ENCODE results near the gene PRAMEF8. TPM values are rescaled to one million over a fixed set of nuclear protein-coding genes. Genes with fewer than 3 reads are reported as not detected.
"Not testable (repeated sequence)": the region's sequence is repeated elsewhere in the genome, so short reads cannot be mapped to it uniquely, and the experiment has no call there.

The PRAMEF8 gene
- total RNA-seq, 2 experiments from 2014 or later: not detected

DNA sequence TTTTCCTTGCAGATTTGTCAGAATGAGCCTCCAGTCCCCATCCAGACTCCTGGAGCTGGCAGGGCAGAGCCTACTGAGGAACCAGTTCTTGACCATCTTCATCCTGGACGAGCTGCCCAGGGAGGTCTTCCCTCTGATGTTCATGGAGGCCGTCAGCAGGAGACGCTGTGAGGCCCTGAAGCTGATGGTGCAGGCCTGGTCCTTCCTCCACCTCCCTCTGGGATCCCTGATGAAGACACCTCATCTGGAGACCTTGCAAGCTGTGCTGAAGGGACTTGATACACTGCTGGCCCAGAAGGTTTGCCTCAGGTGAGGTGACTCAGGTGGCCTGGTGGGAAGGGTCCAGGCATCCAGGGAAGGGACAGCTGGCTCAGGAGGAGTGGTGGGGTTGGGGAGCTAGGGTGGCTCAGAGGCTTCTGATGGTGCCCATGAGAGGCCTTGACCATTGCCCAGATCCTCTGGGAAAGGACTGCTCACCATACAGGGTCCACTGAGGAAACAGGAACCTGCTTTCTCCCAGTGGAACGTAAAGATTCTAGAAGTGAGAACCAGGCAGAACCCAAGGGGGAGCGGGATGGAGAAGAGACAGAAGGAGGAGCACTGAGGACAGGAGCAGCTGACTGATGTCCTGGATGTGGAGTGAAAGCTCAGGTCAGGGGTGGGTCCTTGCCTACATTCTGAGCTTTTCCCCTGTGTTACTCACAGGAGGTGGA is 38.9 kb downstream of the PRAMEF8 start:
- H3K9me3 Mint-ChIP-seq, CTCF ChIA-PET, POLR2A ChIA-PET: not testable (repeated sequence)

DNA sequence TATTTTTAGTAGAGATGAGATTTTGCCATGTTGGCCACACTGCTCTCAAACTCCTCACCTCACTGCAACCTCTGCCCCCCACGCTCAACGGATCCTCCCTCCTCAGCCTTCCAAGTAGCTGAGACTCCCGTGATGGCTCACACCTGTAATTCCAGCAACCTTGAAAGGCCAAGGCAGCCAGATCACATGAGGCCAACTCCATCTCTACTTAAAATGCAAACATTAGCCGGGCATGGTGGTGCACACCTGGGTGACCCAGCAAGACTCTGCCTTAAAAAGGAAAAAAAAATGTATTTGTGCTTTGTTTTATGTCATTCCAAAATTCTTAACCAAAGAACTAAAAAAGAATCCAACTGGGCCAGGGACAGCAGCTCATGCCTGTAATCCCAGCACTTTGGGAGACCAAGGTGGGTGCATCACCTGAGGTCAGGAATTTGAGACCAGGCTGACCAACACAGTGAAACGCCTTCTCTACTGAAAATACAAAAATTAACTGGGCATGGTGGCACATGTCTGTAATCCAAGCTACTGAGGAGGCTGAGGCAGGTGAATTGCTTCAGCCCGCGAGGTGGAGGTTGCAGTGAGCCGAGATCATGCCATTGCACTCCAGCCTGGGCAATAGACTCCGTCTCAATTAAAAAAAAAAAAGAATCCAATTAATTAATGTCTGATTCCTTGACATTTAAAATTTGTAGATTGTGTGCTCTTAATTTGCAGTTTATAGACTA is 41.2 kb downstream of the PRAMEF8 start:
- H3K36me3 Mint-ChIP-seq; intact Hi-C loops (cut with micrococcal nuclease); DNase-seq; POLR2A ChIA-PET; H3K9me3 Mint-ChIP-seq; H3K27ac Mint-ChIP-seq; H3K4me3 Mint-ChIP-seq; CTCF ChIA-PET; H3K4me1 Mint-ChIP-seq (ENCODE audit: low read depth); H3K27me3 Mint-ChIP-seq: not testable (repeated sequence)

More for the DNA sequence above, 38.9 kb downstream of the PRAMEF8 start:
- H3K27me3 Mint-ChIP-seq; H3K4me1 Mint-ChIP-seq (ENCODE audit: low read depth); H3K36me3 Mint-ChIP-seq; H3K4me3 Mint-ChIP-seq; H3K27ac Mint-ChIP-seq; intact Hi-C loops (cut with micrococcal nuclease); DNase-seq: not testable (repeated sequence)

DNA sequence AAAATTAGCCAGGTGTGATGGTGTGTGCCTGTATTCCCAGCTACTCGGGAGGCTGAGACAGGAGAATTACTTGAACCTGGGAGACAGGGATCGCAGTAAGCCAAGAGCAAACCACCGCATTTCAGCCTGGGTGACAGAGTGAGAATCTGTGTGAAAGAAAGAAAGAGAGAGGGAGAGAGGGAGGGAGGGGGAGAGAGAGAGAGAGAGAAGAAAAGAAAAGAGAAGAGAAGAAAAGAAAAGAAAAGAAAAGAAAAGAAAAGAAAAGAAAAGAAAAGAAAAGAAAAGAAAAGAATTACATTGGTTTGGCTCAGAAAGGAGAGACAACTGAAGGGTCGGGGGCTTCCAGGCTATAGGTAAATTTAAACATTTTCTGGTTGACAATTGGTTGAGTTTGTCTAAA is 45.3 kb downstream of the PRAMEF8 start:
- H3K4me3 Mint-ChIP-seq; H3K4me1 Mint-ChIP-seq (ENCODE audit: low read depth); POLR2A ChIA-PET; CTCF ChIA-PET; H3K36me3 Mint-ChIP-seq; DNase-seq; H3K9me3 Mint-ChIP-seq; intact Hi-C loops (cut with micrococcal nuclease); H3K27me3 Mint-ChIP-seq; H3K27ac Mint-ChIP-seq: not testable (repeated sequence)

DNA sequence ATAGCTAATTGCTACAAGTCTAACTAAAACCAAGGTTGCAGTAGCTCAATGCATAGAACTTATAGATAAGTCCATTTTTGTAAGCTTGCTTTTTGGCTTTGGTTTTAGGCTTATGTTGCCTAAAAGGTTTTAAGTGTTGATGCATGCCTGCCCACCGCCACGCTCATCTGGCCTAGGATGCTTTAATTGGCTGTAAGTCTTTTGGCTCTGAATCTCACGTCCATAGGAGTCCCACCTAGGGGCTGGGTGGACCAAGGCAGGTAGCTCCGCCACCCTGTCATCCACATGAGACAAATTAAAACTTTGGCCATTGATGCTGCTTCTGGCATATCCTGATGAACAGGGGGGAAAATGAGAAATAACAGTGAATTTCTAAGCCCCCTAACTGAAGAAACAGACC is 47.4 kb downstream of the PRAMEF8 start:
- H3K36me3 Mint-ChIP-seq; H3K4me1 Mint-ChIP-seq (ENCODE audit: low read depth); POLR2A ChIA-PET; H3K4me3 Mint-ChIP-seq; H3K27ac Mint-ChIP-seq; CTCF ChIA-PET; intact Hi-C loops (cut with micrococcal nuclease); H3K27me3 Mint-ChIP-seq; H3K9me3 Mint-ChIP-seq; DNase-seq: not testable (repeated sequence)

DNA sequence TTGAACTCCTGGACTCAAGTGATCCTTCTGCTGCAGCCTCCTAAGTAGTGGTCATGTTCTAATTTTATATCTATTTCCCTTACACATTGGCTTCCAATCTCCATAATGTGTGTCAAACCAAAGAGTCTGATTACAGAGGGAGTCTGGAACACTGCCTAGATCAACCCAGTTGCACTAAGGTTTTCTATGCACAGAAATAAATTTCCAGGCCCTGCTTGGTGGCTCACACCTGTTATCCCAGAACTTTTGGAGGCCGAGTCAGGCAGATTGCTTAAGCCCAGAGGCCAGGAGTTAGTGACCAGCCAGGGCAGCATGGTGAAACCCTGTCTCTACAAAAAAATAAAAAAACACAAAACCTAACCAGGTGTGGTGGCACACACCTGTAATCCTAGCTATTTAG is 50.9 kb downstream of the PRAMEF8 start:
- DNase-seq; intact Hi-C loops (cut with micrococcal nuclease); H3K27ac Mint-ChIP-seq; H3K4me1 Mint-ChIP-seq (ENCODE audit: low read depth); H3K9me3 Mint-ChIP-seq; H3K27me3 Mint-ChIP-seq; POLR2A ChIA-PET; H3K4me3 Mint-ChIP-seq; CTCF ChIA-PET; H3K36me3 Mint-ChIP-seq: not testable (repeated sequence)

DNA sequence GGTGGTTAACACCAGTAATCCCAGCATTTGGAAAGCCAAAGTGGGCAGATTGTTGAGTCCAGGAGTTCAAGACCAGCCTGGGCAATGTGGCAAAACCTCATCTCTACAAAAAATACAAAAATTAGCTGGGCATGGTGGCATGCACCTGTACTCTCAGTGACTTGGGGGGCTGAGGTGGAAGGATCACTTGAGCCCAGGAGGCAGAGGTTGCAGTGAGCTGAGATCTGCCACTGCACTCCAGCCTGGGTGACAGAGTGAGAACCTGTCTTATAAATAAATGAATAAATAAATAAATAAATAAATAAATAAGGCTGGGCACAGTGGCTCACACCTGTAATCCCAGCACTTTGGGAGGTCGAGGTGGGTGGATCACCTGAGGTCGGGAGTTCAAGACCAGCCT is 52.9 kb downstream of the PRAMEF8 start:
- POLR2A ChIA-PET; DNase-seq; CTCF ChIA-PET; H3K4me1 Mint-ChIP-seq (ENCODE audit: low read depth); H3K27ac Mint-ChIP-seq; H3K36me3 Mint-ChIP-seq; H3K4me3 Mint-ChIP-seq; intact Hi-C loops (cut with micrococcal nuclease); H3K9me3 Mint-ChIP-seq; H3K27me3 Mint-ChIP-seq: not testable (repeated sequence)

Other genes with a start within 250 kb of the PRAMEF8 start
- gene PRAMEF27, start 228.6 kb downstream of the PRAMEF8 start, total RNA-seq: not detected
- not detected for gene HNRNPCL3, start 224.4 kb downstream of the PRAMEF8 start, total RNA-seq
- gene PRAMEF25, start 214.4 kb downstream of the PRAMEF8 start, total RNA-seq: not detected
- gene HNRNPCL2, start 168.3 kb downstream of the PRAMEF8 start, total RNA-seq: not detected
- gene PRAMEF26, start 129.1 kb downstream of the PRAMEF8 start, total RNA-seq: not detected
- not detected for gene HNRNPCL4, start 119.5 kb downstream of the PRAMEF8 start, total RNA-seq
- gene PRAMEF9, start 113.3 kb downstream of the PRAMEF8 start, total RNA-seq: not detected
- gene PRAMEF13, start 83.7 kb downstream of the PRAMEF8 start, total RNA-seq: not detected
- gene PRAMEF18, start 59.0 kb downstream of the PRAMEF8 start, total RNA-seq: not detected
- not detected for gene PRAMEF5, start 30.9 kb downstream of the PRAMEF8 start, total RNA-seq
- gene PRAMEF33, start 18.4 kb upstream of the PRAMEF8 start, total RNA-seq: not detected
- not detected for gene PRAMEF15, start 30.4 kb upstream of the PRAMEF8 start, total RNA-seq
- not detected for gene PRAMEF14, start 62.0 kb upstream of the PRAMEF8 start, total RNA-seq
- gene PRAMEF19, start 86.8 kb upstream of the PRAMEF8 start, total RNA-seq: not detected
- not detected for gene PRAMEF17, start 104.5 kb upstream of the PRAMEF8 start, total RNA-seq
- gene PRAMEF20, start 125.3 kb upstream of the PRAMEF8 start, total RNA-seq: not detected
- gene LRRC38, start 228.9 kb upstream of the PRAMEF8 start, total RNA-seq: not detected

Measured in activated CD4-positive, alpha-beta memory T cell treated with anti-CD3 and anti-CD28 coated beads for 36 hours (primary cell).